ENCODE results near the gene ALKAL2.

The ALKAL2 gene

GRCh38 chr2:289362-290089 is 1.6 kb upstream of the ALKAL2 start:
- DNase-seq, result no peak

- DNase-seq, result no peak
Observed at GRCh38 chr2:288758-289361, 969 bp upstream of the ALKAL2 start.

DNA sequence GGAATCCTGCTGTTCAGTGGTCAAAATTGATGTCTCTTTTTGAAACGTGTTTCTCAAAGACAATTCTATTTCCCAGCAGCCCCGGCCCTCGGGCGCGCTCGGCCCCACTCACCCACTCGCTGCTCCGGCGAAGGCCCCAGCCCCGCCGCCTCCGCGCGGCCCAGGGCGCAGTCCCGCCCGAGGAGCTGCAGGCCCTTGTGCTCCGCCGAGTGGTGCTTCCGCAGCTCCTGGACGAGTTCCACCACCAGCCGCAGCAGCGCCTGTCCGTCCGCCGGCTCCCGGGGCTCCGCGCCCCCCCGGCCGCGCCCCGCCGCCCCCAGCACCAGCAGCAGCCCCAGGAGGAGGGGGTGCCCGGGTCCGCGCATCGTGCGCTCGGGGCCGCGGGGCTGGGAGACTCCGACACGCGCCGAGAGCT is 413 bp downstream of the ALKAL2 start:
- DNase-seq, result no peak

GRCh38 chr2:286774-287392 is 1.0 kb downstream of the ALKAL2 start:
- DNase-seq, result no peak

DNA sequence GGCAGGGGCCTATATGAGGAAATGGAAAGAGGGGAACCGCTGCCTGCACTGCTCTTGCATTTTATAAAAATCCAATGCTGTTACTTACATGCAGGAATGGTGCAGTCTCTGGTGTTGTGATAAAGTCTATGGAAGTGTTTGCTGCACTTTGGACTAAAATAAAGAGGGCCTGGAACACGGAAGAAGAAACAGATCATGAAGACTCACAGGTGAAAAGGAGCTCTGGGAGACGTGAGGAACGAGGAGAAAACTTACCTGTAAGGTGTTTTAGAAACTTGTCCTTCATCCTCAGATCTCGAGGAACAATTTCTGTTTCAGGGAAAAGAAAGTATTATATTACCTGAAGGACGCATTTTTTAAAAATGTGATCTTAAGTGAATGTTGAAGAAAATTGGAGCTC is 1.9 kb downstream of the ALKAL2 start:
- DNase-seq, result no peak

- DNase-seq, result no peak
Observed at GRCh38 chr2:285531-285930, 2.4 kb downstream of the ALKAL2 start.

DNA sequence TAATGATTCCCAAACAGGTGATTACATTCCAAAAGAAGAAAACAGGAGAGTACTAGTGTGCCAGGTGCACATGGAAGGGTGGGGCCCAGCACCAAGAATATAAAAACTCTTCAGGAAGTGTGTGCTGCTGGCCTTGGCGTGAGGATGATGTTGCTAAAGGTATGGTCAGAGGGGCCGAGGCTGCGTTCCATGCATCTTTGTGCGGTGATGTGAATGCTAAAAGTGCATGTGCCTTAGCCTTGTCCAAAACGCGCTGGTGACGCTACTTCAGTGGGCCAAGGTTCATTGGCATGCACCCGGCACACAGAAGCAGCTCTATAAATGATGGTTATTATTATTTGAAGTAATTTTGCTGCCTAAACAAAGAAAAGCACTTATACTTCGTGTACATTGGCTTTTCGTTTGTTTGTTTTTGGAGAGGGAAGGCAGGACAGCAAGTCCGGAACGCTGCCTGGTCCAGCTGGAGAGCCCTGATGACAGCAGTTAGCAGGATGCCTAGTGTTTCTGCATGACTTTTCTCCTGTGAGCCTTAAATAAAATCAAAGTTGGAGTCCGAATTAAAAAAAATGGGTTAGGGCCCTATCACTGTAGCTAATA is 2.9 kb downstream of the ALKAL2 start:
- no peak for DNase-seq

GRCh38 chr2:283996-284794 is 3.7 kb downstream of the ALKAL2 start:
- no peak for DNase-seq

GRCh38 chr2:282371-283263 is 5.3 kb downstream of the ALKAL2 start:
- DNase-seq, result no peak

DNA sequence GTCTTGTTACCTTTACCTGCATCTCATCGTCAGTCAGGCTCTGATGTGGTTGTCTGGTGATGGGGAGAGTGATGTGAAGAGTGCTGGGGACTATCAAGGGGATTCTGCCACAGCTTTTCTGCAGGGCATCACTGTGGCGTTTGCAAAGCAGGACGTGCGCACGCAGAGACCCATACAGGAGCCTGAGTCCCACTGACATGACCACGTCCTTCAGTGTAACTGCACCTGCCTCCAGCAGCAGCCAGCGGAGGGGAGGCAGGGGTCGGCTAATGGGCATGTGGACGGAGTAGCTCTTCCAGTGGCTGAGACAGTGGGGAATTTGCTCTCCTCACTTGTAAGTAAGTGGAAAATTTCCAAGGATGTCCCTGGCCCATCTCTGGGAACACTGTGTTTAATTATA is 6.5 kb downstream of the ALKAL2 start:
- DNase-seq, result no peak

- no peak for DNase-seq
Observed at GRCh38 chr2:280650-281110, 7.2 kb downstream of the ALKAL2 start.

GRCh38 chr2:279956-280649 is 7.8 kb downstream of the ALKAL2 start:
- DNase-seq, result no peak

DNA sequence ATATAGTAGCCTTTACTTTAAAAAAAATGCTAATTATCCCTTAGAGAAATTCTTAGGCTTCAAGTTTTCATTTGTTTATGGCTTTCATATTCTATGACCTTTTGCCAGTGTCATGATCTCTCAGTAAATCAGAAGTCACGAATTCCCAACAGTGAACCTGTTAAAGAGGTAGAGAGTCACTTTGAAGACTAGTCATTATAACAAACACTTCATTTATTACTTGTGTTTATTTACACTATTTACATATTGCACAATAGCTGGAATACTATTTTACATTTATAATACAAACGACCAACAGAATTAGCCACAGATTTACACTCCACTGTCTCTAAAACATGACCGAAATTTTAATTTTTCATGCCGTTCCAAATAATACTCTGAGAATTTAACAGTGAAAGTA is 8.5 kb downstream of the ALKAL2 start:
- no peak for DNase-seq

DNA sequence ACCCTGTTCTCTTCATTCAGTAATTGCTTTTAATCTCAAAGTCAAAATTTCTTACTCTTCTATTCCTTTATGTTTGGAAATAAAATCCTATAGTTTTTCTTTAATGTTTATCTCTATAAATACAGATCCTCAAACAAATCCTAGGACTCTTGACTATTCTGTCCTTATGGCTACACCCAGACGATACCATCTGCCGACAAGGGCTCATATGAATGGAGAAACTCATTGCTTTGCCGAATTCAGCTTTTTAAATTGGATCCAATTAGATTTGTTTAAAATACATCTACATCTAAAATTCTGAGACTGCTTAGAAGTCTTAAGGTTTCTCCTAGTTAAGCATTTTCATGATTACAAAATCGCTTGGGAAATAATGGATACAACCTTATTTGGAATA is 9.0 kb downstream of the ALKAL2 start:
- DNase-seq, result no peak

- no peak for DNase-seq
Observed at GRCh38 chr2:278312-278926, 9.5 kb downstream of the ALKAL2 start.

GRCh38 chr2:275466-275865 is 12.4 kb downstream of the ALKAL2 start:
- no peak for DNase-seq

DNA sequence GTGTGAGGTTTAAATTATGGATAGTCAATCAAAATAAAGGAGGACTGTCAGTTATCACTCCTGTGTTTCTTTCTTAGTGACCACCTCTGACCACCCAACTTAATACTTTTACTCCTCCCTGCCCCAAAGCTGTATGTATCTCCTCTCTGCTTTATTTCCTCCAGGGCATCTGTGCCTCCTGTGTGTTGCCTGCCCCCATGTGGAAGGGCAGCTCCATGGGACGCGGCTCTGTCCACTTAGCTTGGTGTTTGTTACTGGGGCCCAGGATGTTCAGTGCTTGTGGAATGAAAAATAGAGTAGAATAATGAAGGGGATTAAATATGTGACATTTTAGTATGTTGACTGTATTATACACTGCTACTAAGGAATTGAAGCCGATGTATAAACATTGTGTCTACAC is 13.4 kb downstream of the ALKAL2 start:
- no peak for DNase-seq

DNA sequence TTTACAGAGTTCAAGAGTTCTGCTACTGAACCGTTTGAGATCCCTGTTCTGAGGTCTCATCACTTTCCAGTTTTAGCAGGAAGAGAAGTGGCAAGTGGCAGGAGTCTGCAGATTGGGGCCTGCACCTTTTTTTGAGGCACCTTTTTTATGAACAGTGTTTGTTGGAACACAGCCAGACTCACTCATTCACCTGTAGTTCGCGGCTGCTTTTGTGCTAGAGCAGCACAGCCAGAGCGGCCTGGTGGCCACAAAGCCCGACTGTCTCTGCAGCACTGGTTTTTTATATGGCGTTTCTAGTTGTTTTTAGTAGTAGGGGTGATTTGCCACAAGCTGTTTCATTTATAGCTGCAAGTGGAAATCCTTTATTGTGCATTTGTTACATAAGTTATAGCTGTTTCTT is 14.6 kb downstream of the ALKAL2 start:
- DNase-seq, result no peak

GRCh38 chr2:271917-272316 is 16.0 kb downstream of the ALKAL2 start:
- no peak for DNase-seq

DNA sequence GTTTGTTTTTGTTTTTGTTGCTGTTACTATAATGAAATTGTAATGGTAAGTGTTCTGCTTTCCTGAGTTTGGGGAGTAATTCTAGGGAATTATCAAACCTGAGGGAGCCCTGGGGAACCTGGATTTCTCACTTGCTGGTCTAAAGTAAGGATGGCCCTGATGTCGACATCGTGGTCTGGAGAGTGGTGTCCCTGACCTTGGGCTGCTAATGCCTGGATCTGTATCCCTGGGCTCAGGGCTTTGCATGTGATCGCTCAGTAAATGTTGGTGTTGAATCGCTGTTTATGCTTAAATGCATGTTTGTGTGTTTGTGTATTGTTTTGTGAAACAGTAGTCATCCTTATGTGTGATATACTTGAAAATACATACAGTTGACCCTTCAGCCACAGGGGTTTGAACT is 17.0 kb downstream of the ALKAL2 start:
- no peak for DNase-seq
